Memory B cell (primary cell): Measurements from ENCODE around the gene CBARP.
A peak's percentile ranks its signal among the peaks of the same experiment; 100 is the strongest.

Experiments
- ATAC-seq: fragments of 150-1000 bp; cut with Tn5 transposase; 2 replicates; pipeline ENCODE4 v1.10.0; 2021; ENCODE audit warnings: low read depth, mild to moderate bottlenecking, moderate library complexity
- DNase-seq, 2 donors: peaks; one replicate each; pipeline ENCODE4 v3.0.0; 2022; ENCODE audit warnings: low spot score in 2 of 2
- H3K27ac Mint-ChIP-seq: one replicate; pipeline ENCODE4 v1.8.0; 2022; ENCODE audit warnings: mild to moderate bottlenecking, moderate library complexity, mixed read lengths
- H3K27me3 Mint-ChIP-seq: one replicate; pipeline ENCODE4 v1.8.0; 2022; ENCODE audit warnings: mixed read lengths
- H3K36me3 Mint-ChIP-seq: one replicate; pipeline ENCODE4 v1.8.0; 2022; ENCODE audit warnings: mild to moderate bottlenecking, mixed read lengths
- H3K4me1 Mint-ChIP-seq: one replicate; pipeline ENCODE4 v1.8.0; 2022; ENCODE audit warnings: mixed read lengths
- H3K4me3 Mint-ChIP-seq: one replicate; pipeline ENCODE4 v1.8.0; 2022; ENCODE audit warnings: mild to moderate bottlenecking, moderate library complexity, mixed read lengths
- H3K9me3 Mint-ChIP-seq: one replicate; pipeline ENCODE4 v1.8.0; 2022; ENCODE audit warnings: mixed read lengths

Gene CBARP

DNA sequence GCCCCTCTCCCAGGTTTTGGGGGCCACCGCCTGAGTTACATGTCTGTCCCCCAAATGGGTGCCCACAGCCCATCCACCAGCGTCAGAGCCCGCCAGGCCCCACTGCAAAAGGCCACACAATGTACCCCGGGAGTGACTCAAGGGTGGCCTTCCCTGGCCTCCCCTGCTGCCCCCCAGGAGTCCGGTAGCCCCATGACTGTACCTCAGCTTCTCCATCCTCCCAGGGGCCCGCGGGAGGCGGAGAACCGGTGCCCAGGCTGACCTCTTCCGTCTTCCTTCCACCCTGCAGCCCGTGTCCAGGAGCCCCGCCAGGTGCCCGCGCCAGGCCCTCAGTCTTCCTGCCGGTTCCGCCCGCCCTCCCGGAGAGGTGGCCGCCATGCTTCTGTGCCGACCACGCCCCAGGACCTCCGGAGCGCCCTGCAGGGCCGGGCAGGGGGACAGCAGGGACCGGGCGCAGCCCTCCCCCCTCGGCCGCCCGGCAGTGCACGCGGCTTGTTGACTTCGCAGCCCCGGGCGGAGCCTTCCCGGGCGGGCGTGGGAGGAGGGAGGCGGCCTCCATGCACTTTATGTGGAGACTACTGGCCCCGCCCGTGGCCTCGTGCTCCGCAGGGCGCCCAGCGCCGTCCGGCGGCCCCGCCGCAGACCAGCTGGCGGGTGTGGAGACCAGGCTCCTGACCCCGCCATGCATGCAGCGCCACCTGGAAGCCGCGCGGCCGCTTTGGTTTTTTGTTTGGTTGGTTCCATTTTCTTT lies 10.3 kb downstream of the CBARP start:
- peaks cover 3% of the 10 kb centered on the region for H3K36me3 Mint-ChIP-seq
- DNase-seq = no peak
- no peak overlapping the region for H3K27ac Mint-ChIP-seq
- ATAC-seq = no peak
- H3K4me1 Mint-ChIP-seq = no peaks in the 10 kb centered on the region
- no peaks in the 10 kb centered on the region for H3K27me3 Mint-ChIP-seq
- no peak overlapping the region for H3K4me3 Mint-ChIP-seq
- no peaks in the 10 kb centered on the region for H3K9me3 Mint-ChIP-seq

DNA sequence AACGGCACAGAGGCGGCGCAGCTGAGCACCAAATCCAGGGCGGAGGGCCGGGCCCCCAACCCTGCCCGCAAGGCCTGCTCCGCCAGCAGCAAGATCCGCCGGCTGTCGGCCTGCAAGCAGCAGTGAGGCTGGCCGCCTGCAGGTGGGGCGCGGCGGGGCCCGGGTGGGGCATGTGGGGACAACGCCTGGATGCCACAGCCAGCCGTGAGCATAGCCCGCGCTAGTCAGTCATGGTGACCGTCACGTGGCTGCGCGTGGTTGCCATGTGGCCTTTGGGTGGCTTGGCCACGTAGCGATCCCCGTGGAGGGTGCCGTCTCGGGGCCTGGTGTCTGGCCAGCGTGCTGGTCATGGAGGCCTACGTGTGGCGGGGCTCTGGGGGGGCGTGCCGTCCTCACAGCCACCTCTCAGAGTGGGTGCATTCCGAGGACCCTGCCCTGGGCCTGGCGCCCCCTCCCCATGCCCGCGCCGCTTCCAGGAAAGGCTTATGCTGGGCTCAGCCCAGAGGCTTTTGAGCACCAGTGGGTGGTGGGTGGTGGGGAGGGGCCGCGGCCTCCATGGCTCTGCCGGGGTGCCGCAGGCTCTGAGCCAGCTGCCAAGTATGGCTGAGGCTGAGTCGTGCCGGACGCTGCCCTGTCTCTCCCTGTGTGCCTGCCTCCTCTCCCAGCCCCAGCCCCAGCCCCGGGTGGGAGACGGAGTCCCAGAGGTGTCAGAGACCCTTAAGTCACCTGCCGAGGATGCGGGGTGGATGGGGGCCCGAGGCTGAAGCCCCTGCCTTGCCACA lies 11.1 kb downstream of the CBARP start:
- Mint-ChIP-seq H3K4me3 (no peak overlapping the region), H3K27ac (no peak overlapping the region), H3K36me3 (peaks cover 3% of the 10 kb centered on the region), H3K9me3 (no peaks in the 10 kb centered on the region), H3K27me3 (no peaks in the 10 kb centered on the region), H3K4me1 (no peaks in the 10 kb centered on the region)
- no peak for DNase-seq
- ATAC-seq = no peak

DNA sequence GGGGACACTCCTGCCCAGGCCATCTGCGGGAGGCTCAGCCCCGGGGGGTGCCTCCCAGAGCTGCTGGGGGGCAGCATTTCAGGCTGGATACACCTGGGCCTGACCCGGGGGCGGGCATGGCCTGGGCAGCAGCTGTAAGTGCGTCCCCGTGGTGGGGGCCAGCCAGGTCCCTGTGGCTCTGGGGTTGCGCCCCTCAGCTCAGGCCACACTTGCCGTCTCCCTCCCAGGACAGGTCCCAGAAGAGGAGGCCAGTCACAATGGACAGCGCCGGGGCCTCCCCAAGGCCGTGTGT lies 11.6 kb downstream of the CBARP start:
- Mint-ChIP-seq H3K27me3 (no peaks in the 10 kb centered on the region), H3K4me1 (no peaks in the 10 kb centered on the region), H3K4me3 (no peak overlapping the region), H3K27ac (no peak overlapping the region), H3K36me3 (peaks cover 3% of the 10 kb centered on the region), H3K9me3 (no peaks in the 10 kb centered on the region)
- DNase-seq (no peak), ATAC-seq (no peak)

DNA sequence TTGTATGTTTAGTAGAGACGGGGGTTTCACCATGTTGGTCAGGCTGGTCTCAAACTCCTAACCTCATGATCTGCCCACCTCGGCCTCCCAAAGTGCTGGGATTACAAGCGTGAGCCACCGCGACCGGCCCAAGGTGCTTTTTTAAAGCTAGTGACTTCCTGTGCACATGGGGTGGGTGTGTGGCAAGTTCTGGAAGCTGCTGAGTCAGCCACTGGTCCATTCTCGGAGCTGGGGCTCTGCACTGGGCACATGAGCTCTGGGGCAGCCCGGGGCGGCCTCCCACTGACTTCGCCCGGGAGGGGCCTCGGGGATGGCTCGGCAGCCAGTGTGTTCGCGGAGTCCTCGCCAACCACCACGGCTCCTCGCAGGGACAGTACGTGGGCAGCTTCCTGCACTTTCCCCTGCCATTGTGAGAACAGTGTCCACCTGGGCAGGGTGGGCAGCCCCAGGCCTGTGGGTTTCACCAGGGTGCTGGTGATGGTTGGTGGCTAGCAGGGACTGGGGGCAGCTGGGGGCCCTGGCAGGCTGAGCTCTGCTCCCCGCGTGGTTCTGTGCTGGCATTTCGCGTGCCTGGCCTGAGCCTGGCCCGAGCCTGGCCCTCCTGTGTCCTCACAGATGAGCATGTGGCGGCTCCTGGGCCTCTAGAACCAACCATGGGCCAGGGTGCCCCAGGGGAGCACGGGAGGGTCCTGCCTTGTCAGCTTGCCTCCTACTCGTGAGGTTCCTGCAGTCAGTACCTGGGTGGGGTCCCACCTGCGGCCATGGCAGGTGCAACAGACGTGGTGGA lies 12.2 kb downstream of the CBARP start:
- no peak overlapping the region for H3K27ac Mint-ChIP-seq
- H3K9me3 Mint-ChIP-seq = no peaks in the 10 kb centered on the region
- H3K4me3 Mint-ChIP-seq = no peak overlapping the region
- no peaks in the 10 kb centered on the region for H3K27me3 Mint-ChIP-seq
- H3K36me3 Mint-ChIP-seq = peaks cover 3% of the 10 kb centered on the region
- no peak for DNase-seq
- no peaks in the 10 kb centered on the region for H3K4me1 Mint-ChIP-seq
- ATAC-seq = no peak

DNA sequence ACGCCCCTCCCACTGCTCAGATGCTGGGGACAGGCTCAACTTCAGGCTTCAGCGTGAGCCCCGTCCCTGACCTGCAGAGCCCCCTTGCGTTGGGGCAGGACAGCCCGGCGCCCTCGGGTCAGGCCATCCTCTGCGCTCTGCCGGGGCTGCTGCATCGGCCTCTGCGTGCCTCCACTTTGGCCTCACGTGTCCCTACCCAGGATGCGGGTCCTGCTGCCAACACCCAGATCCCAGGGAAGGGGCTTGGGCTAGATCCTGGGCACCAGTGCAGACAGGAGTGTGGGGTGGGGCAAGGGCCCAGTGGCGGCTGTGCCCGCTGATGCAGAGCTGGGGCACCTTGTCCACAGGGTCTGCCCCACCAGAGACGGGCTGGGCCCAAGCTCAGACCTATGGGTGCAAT lies 13.0 kb downstream of the CBARP start:
- no peaks in the 10 kb centered on the region for H3K27me3 Mint-ChIP-seq
- DNase-seq (no peak), ATAC-seq (no peak)
- H3K4me1 Mint-ChIP-seq = no peaks in the 10 kb centered on the region
- no peak overlapping the region for H3K4me3 Mint-ChIP-seq
- peaks cover 3% of the 10 kb centered on the region for H3K36me3 Mint-ChIP-seq
- no peak overlapping the region for H3K27ac Mint-ChIP-seq
- no peaks in the 10 kb centered on the region for H3K9me3 Mint-ChIP-seq

DNA sequence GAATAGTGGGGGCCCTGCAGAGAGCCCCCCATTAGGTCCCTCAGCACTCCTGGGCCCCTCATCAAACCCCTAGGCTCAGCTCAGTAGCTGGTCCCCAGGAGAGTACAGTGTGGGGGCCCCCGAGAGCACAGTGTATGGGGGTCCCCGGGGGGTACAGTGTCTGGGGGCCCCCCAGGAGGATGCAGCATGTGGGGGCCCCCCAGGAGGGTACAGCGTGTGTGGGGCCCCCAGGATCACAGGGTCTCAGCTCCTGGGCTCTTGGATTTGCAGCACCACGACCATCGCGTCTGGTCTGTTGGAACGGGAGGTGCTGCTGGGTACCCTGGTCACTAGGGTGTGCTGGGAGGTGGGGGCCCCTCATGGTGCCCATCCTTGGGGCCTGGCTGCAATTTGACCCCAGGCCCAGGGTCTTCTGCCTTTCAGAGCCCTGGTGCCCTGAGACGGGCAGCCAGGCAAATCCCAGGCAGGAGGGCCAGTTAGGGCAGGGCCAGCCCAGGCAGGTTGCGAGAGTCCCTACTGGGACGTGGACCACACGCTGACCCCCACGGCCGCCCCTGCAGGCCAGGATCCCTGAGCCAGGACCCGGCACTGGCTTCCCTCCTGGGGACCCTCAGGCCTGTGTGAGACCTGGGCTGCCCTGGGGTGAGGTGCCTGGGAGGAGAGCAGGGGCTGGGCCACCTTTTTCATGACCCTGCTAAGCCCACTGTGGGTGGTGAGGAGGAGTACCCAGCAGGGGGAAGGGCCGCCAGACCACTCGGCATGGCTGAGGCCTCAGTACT lies 13.6 kb downstream of the CBARP start:
- no peaks in the 10 kb centered on the region for H3K27me3 Mint-ChIP-seq

DNA sequence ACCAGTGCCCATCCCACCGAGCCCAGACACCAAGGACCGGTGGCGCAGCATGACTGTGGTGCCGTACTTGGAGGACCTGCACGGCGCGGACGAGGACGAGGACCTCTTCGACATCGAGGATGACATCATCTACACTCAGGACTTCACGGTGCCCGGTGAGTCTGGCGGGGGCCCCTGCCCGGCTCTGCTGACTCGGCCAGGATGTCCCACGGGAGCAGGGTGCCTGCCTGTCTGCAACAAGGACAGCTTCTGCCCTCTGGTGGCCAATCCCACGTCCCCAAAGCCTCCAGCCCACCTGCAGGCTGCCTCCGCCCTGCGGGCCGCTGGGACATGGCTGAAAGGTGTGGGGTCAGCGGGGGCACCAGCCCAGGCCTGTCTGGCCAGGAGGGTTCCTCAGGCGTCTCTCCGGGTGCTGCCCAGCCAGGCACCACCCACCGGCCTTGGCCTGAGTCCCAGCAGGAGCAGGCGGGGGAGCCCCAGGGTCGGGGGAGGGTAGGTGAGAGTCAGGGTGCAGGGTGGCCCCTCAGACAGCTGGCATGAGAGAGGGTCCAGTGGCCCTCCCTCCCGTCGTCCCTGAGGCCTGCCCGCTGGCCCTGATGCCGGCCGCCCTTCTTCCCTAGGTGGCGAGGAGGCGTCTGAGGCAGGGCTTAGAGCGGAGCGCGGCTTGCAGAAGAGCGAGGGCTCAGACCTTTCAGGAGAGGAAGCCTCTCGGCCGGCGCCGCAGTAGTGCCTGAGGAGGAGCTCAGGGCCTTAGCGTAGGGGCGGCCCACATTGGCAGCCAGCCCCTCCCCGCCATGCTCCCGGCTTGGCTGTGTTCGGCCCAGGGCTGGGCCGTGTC lies 14.6 kb downstream of the CBARP start:
- DNase-seq (no peak), ATAC-seq (peak; percentile 63)
- Mint-ChIP-seq H3K36me3 (peaks cover 3% of the 10 kb centered on the region), H3K27me3 (no peaks in the 10 kb centered on the region), H3K27ac (no peak overlapping the region), H3K4me1 (no peaks in the 10 kb centered on the region), H3K9me3 (no peaks in the 10 kb centered on the region), H3K4me3 (no peak overlapping the region)

More for the DNA sequence above, 13.6 kb downstream of the CBARP start:
- no peak for DNase-seq
- Mint-ChIP-seq H3K27ac (no peak overlapping the region), H3K9me3 (no peaks in the 10 kb centered on the region), H3K4me1 (no peaks in the 10 kb centered on the region), H3K4me3 (no peak overlapping the region), H3K36me3 (peaks cover 3% of the 10 kb centered on the region)
- no peak for ATAC-seq

DNA sequence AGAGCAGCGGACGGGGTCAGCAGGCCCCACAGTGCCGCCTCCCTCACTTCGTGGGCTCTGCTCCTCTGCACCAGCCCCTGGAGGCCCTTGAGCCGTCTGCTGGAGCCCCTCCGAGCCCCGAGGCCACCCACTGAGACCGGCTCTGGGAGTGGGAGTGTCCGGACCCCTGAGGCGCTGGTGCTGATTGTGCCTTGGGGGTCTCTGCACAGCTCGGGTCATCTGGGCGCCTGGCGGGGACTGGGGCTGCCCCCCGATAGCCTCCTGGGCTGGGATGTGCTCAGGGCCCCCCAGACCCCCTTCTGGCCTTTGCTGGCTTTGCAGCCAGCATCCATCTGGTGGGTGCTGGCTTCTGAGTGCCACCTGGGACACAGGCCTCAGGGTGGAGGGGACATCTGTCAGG lies 15.4 kb downstream of the CBARP start:
- no peaks in the 10 kb centered on the region for H3K9me3 Mint-ChIP-seq
- ATAC-seq (peak; percentile 27), DNase-seq (no peak)
- H3K27me3 Mint-ChIP-seq = no peaks in the 10 kb centered on the region
- H3K36me3 Mint-ChIP-seq = no peaks in the 10 kb centered on the region
- no peak overlapping the region for H3K4me3 Mint-ChIP-seq
- H3K4me1 Mint-ChIP-seq = no peaks in the 10 kb centered on the region
- H3K27ac Mint-ChIP-seq = no peak overlapping the region

DNA sequence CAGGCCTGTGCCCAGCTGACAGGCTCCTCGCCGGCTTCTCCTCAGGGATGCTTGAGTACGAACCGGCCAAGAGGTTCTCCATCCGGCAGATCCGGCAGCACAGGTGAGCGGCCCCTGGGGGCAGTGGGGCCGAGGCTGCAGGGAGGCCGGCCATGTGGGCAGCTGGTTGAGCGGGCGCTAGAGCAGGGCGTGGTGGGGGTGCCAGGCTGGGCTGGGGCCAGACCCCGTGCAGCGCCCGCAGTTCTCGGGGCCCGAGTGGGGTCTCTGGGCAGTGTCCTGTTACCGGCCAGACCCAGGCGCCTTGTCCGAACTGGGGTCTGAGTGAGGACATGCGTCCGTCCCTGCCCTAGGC lies 15.9 kb downstream of the CBARP start:
- H3K4me1 Mint-ChIP-seq = no peaks in the 10 kb centered on the region
- no peak for ATAC-seq

DNA sequence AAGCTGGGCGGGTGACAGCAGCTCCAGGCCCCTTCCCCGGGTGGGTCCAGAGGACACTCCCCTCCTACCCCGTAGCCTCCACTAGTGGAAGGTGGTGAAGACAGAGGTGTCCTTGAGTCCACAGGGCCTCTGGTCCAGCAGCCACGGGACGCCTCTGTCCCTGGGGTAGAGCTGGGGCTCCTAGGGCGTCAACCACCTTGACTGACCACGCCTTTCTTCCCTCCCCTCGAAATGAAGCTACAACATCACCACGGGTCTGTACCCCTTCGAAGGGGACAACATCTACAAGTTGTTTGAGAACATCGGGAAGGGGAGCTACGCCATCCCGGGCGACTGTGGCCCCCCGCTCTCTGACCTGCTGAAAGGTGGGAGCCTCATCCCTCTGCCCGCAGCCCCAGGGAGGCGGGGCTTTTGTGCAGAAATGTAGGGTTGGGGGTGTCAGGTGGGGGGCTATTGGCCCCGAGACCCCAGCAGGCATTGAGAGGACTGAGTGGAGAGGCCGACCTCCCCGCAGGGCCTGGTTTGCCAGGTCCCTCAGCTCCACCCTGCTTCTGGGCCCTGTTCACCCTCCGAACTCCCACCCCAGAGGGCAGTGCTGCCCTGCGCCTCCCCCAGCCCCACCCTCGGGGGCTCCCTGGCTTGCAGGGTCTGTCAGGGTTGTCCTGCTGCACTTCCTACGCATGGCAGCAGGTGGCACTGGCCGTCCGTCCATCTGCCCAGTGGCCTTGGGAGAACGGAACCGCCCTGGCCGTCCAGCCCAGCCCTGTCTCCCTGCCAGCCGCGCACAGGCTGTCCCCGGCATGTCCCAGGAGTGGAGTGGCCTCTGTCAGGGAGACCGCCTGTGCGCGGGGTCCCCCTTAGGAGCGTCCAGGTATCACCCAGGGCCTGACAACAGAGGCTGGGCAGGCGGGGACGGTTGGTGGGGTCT lies 16.6 kb downstream of the CBARP start:
- Mint-ChIP-seq H3K27me3 (no peaks in the 10 kb centered on the region), H3K4me3 (no peak overlapping the region), H3K4me1 (no peaks in the 10 kb centered on the region), H3K27ac (no peak overlapping the region), H3K36me3 (no peaks in the 10 kb centered on the region), H3K9me3 (no peaks in the 10 kb centered on the region)
- no peak for DNase-seq
- ATAC-seq = no peak

More for the DNA sequence above, 15.9 kb downstream of the CBARP start:
- Mint-ChIP-seq H3K27ac (no peak overlapping the region), H3K9me3 (no peaks in the 10 kb centered on the region), H3K4me3 (no peak overlapping the region), H3K36me3 (no peaks in the 10 kb centered on the region), H3K27me3 (no peaks in the 10 kb centered on the region)
- DNase-seq = no peak

DNA sequence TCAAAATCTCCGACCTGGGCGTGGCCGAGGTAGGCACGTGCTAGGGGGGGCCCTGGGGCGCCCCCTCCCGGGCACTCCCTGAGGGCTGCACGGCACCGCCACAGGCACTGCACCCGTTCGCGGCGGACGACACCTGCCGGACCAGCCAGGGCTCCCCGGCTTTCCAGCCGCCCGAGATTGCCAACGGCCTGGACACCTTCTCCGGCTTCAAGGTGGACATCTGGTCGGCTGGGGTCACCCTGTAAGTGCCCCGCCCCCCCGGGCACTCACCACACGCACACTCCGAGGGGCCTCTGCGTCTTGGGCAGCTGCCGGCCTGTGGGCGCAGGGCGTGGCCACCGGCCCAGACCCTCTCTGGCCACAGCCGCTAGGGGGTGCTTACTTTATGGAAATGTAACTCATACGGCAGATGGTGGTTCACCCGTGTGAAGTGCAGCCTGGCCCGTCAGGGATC lies 17.3 kb downstream of the CBARP start:
- no peak overlapping the region for H3K4me3 Mint-ChIP-seq
- no peak for DNase-seq
- H3K27me3 Mint-ChIP-seq = no peaks in the 10 kb centered on the region
- ATAC-seq = no peak
- peaks cover 2% of the 10 kb centered on the region for H3K4me1 Mint-ChIP-seq
- no peak overlapping the region for H3K27ac Mint-ChIP-seq
- H3K9me3 Mint-ChIP-seq = no peaks in the 10 kb centered on the region
- no peaks in the 10 kb centered on the region for H3K36me3 Mint-ChIP-seq

DNA sequence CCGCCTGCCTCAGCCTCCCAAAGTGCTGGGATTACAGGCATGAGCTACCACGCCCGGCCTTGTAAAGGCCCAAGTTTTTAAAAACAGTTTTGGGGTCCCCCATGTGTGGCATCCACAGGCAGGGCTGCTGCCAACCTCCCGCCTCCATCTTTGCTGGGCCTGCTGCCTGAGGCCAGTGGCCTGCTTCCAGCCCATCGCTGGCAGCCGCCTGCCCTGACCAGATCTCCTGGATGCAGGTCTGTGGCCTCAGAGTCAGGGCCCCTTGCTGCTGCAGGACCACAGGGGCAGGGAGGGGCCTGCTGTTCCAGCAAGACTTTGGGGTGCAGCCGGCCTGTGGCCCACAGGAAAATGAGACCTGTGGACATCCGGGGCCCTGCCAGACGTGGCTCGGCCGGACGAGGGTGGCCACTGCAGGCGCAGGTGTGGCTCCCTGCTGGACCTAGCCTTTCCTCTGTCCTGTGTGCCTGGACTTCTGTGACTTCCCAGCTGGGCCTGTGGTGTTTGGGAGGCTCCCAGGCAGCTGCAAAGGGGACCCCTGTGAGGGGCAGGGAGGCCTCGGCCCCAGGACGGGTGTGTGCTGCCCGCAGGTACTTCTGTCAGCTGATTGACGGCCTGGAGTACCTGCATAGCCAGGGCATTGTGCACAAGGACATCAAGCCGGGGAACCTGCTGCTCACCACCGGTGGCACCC lies 17.9 kb downstream of the CBARP start:
- no peak for DNase-seq
- no peak for ATAC-seq
- Mint-ChIP-seq H3K4me3 (no peak overlapping the region), H3K27me3 (no peaks in the 10 kb centered on the region), H3K4me1 (peaks cover 2% of the 10 kb centered on the region), H3K27ac (no peak overlapping the region), H3K36me3 (no peaks in the 10 kb centered on the region), H3K9me3 (no peaks in the 10 kb centered on the region)
